Nephron progenitor cell (in vitro differentiated cells): ENCODE results near the gene GUCA1C.

Experiments
- DNase-seq: peaks from one replicate; pipeline ENCODE4 v3.0.0; 2021
- H3K27ac Mint-ChIP-seq: 2 replicates; pipeline ENCODE4 v1.8.0; 2021; ENCODE audit warnings: mild to moderate bottlenecking, moderate library complexity, mixed read lengths
- H3K27me3 Mint-ChIP-seq: 2 replicates; pipeline ENCODE4 v1.8.0; 2021; ENCODE audit warnings: mild to moderate bottlenecking, low read depth, mixed read lengths; ENCODE audit not compliant: poor library complexity
- H3K36me3 Mint-ChIP-seq: 2 replicates; pipeline ENCODE4 v1.8.0; 2021; ENCODE audit warnings: low read depth, mixed read lengths
- H3K4me1 Mint-ChIP-seq: 2 replicates; pipeline ENCODE4 v1.8.0; 2021; ENCODE audit warnings: mixed read lengths
- H3K4me3 Mint-ChIP-seq: 2 replicates; pipeline ENCODE4 v1.8.0; 2021; ENCODE audit warnings: mild to moderate bottlenecking, moderate library complexity, mixed read lengths
- H3K9me3 Mint-ChIP-seq: 2 replicates; pipeline ENCODE4 v1.8.0; 2021; ENCODE audit warnings: mild to moderate bottlenecking, moderate library complexity, mixed read lengths
- TF ChIP-seq, protein P1 (sequence below): fragments of 200-600 bp; sonication (generic); IDR thresholded peaks from 2 replicates; pipeline ENCODE4 v1.5.0; 2021; ENCODE audit warnings: antibody characterized with exemption

The GUCA1C gene

DNA sequence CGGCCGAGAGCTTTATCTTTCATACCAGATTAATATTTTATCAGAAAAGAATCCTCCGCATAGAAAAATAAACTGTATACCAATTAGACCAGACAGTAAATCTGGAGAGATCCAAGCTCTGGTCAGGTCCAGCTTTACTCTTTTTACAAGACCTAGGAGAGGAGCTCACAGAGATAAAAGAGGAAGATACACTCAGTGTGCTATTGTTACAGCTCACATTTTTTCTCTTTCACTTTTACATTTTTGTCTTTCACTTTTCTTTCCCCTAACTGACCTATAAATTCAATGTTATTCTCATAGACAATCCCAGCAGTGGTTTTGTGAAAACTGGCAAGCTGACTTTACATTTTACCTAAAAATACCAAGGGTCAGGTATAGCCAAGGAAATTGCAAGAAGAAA, 55.8 kb downstream of the GUCA1C start:
- Mint-ChIP-seq H3K27ac (no peak overlapping the region), H3K36me3 (no peaks in the 10 kb centered on the region), H3K27me3 (no peaks in the 10 kb centered on the region), H3K4me1 (no peaks in the 10 kb centered on the region), H3K9me3 (peaks cover 3% of the 10 kb centered on the region), H3K4me3 (no peak overlapping the region)
- TF ChIP-seq, protein P1, sequence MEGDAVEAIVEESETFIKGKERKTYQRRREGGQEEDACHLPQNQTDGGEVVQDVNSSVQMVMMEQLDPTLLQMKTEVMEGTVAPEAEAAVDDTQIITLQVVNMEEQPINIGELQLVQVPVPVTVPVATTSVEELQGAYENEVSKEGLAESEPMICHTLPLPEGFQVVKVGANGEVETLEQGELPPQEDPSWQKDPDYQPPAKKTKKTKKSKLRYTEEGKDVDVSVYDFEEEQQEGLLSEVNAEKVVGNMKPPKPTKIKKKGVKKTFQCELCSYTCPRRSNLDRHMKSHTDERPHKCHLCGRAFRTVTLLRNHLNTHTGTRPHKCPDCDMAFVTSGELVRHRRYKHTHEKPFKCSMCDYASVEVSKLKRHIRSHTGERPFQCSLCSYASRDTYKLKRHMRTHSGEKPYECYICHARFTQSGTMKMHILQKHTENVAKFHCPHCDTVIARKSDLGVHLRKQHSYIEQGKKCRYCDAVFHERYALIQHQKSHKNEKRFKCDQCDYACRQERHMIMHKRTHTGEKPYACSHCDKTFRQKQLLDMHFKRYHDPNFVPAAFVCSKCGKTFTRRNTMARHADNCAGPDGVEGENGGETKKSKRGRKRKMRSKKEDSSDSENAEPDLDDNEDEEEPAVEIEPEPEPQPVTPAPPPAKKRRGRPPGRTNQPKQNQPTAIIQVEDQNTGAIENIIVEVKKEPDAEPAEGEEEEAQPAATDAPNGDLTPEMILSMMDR, result no peak
- no peak for DNase-seq

DNA sequence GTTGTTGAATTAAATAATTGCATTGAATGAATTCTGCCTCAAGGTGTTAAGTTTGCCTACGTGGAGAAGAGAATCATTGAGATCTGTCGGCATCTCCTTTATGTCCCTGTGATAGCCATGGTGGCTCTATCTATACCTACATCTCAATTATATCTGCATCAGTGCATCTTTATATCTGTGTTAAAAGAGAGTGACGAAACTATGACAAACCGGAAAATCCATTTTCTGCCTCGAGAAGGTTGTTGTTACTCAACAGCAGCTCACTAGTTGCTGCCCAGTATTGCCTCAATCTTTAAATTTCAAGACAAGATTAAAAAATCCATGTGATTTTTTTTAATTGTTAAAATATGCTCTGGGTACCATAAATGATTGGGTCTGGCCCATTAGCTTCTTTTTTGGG, 58.7 kb downstream of the GUCA1C start:
- Mint-ChIP-seq H3K4me1 (no peaks in the 10 kb centered on the region), H3K9me3 (no peaks in the 10 kb centered on the region), H3K27ac (no peak overlapping the region), H3K27me3 (no peaks in the 10 kb centered on the region), H3K4me3 (no peak overlapping the region), H3K36me3 (no peaks in the 10 kb centered on the region)
- DNase-seq, result no peak
- TF ChIP-seq, protein P1, result no peak

DNA sequence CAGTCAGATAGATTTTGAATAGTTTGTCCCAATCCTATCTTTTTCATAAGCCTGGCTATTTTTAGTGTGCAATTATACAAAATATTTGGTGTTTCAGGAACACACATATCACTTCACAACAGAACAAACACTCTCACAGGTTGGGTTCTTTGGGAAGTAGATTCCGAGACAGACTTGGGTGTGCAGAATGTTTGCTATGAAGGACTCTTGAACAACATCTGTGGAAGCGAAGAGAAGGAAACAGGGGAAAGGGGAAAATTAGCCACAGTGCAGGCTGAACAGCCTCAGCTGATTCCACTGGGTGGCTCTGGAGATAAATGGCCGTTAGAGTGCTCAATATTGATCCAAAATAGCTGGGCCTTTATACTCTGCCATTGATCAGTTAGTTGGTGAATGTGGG, 61.8 kb downstream of the GUCA1C start:
- no peaks in the 10 kb centered on the region for H3K27me3 Mint-ChIP-seq
- no peak overlapping the region for H3K4me3 Mint-ChIP-seq
- no peaks in the 10 kb centered on the region for H3K9me3 Mint-ChIP-seq
- H3K4me1 Mint-ChIP-seq, result no peaks in the 10 kb centered on the region
- TF ChIP-seq, protein P1, result no peak
- H3K36me3 Mint-ChIP-seq, result no peaks in the 10 kb centered on the region
- no peak for DNase-seq
- no peak overlapping the region for H3K27ac Mint-ChIP-seq

DNA sequence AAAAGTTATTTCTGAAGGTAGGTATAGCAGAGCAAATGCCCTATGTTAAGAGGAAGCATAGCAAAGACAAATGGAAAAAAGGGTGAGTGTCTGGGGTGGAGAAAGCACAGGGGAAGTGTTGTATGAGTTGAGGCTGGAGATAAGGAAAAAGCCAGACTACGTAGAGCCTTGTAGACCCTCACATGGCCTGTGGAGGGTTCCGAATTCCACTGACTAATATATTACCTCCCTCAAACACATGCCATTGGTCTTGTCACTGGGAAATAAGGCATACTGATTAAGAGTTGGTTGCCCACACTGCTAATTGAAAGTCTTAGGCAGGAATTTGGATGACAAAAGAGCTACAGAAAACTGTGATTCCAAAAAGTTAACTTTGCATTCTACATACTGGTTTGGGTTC, 65.9 kb downstream of the GUCA1C start:
- no peak for DNase-seq
- Mint-ChIP-seq H3K27ac (no peak overlapping the region), H3K4me1 (no peaks in the 10 kb centered on the region), H3K36me3 (no peaks in the 10 kb centered on the region), H3K27me3 (no peaks in the 10 kb centered on the region), H3K4me3 (no peak overlapping the region), H3K9me3 (no peaks in the 10 kb centered on the region)
- TF ChIP-seq, protein P1, result no peak

DNA sequence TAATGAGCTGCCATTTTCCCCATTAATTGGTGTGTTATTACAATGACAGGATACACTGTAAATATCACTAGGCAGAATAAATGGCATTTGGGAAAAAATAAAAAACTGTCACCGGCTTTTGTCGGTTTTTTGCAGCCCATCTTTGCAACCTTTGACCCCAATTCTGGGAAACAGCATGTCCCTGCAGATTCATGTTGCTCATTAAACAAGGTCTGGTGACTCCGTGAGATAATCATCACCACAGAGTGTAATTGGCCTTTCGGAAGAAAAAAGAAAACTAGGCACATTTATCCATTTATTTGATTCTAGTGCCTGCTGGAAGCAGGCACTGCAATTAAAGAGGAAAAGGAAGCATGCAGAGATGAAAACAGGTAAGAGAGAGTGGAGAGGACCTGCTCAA, 66.6 kb downstream of the GUCA1C start:
- no peaks in the 10 kb centered on the region for H3K27me3 Mint-ChIP-seq
- no peaks in the 10 kb centered on the region for H3K36me3 Mint-ChIP-seq
- H3K9me3 Mint-ChIP-seq, result no peaks in the 10 kb centered on the region
- H3K4me3 Mint-ChIP-seq, result no peak overlapping the region
- H3K4me1 Mint-ChIP-seq, result no peaks in the 10 kb centered on the region
- TF ChIP-seq, protein P1, result no peak
- no peak overlapping the region for H3K27ac Mint-ChIP-seq
- no peak for DNase-seq

DNA sequence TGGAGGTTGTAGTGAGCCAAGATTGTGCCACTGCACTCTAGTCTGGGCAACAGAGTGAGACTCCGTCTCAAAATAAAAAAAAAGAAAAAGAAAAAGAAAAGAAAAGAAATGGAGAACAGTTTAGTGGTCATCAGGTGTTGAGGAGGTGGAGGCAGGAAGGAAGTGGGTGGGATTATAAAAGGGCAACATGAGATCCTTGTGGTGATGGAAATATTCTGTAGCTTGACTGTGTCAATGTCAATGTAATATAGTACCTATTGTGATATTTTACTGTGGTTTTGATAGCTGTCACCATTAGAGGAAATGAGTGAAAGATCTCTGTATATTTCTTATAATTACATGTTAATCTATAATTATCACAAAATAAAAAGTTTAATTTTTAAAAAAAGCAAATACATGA, 70.3 kb downstream of the GUCA1C start:
- H3K36me3 Mint-ChIP-seq, result no peaks in the 10 kb centered on the region
- TF ChIP-seq, protein P1, result no peak
- no peaks in the 10 kb centered on the region for H3K4me1 Mint-ChIP-seq
- H3K27me3 Mint-ChIP-seq, result no peaks in the 10 kb centered on the region
- H3K9me3 Mint-ChIP-seq, result no peaks in the 10 kb centered on the region
- no peak overlapping the region for H3K4me3 Mint-ChIP-seq
- H3K27ac Mint-ChIP-seq, result no peak overlapping the region
- no peak for DNase-seq
